ENCODE results near the gene HIPK1. TPM values are rescaled to one million over a fixed set of nuclear protein-coding genes. Genes with fewer than 3 reads are reported as not detected.
"Not testable (repeated sequence)": the region's sequence is repeated elsewhere in the genome, so short reads cannot be mapped to it uniquely, and the experiment has no call there.

Gene HIPK1
- total RNA-seq, 2 experiments from 2014 or later = 42.2 to 50.3 TPM

- H3K9me3 Mint-ChIP-seq (ENCODE audit: low read depth) = no peaks in the 10 kb centered on the region
- CTCF ChIA-PET = interaction anchor here (0.6 to 1.4 kb wide), 2 partner anchors 10 to 1212 kb away, joined by 3 read pairs; no protein-coding TSS in a partner anchor
- H3K27ac Mint-ChIP-seq = no peak overlapping the region
- ATAC-seq = no peak
- H3K36me3 Mint-ChIP-seq (ENCODE audit: low read depth) = no peaks in the 10 kb centered on the region
- H3K4me1 Mint-ChIP-seq = no peaks in the 10 kb centered on the region
- no peak overlapping the region for H3K4me3 Mint-ChIP-seq
- no peak for DNase-seq
- POLR2A ChIA-PET = no interaction called here
- intact Hi-C loops (cut with DNase I, micrococcal nuclease) = no loop called here
- H3K27me3 Mint-ChIP-seq = peaks cover 2% of the 10 kb centered on the region
Measured at GRCh38 chr1:114010433-114011184, 81.5 kb downstream of the HIPK1 start.

GRCh38 chr1:114011796-114012195 lies 82.7 kb downstream of the HIPK1 start:
- H3K9me3 Mint-ChIP-seq (ENCODE audit: low read depth) = no peaks in the 10 kb centered on the region
- H3K36me3 Mint-ChIP-seq (ENCODE audit: low read depth) = no peaks in the 10 kb centered on the region
- no peak overlapping the region for H3K27ac Mint-ChIP-seq
- POLR2A ChIA-PET = no interaction called here
- ATAC-seq (no peak), DNase-seq (no peak)
- CTCF ChIA-PET = interaction anchor here (0.6 kb wide), 1 partner anchor 43 kb away, joined by 3 read pairs; no protein-coding TSS in a partner anchor
- no peak overlapping the region for H3K4me3 Mint-ChIP-seq
- H3K4me1 Mint-ChIP-seq = no peaks in the 10 kb centered on the region
- peaks cover under 1% of the 10 kb centered on the region for H3K27me3 Mint-ChIP-seq
- intact Hi-C loops (cut with DNase I, micrococcal nuclease) = no loop called here

- H3K4me1 Mint-ChIP-seq = no peaks in the 10 kb centered on the region
- H3K9me3 Mint-ChIP-seq (ENCODE audit: low read depth) = no peaks in the 10 kb centered on the region
- H3K36me3 Mint-ChIP-seq (ENCODE audit: low read depth) = no peaks in the 10 kb centered on the region
- no peaks in the 10 kb centered on the region for H3K27me3 Mint-ChIP-seq
- POLR2A ChIA-PET = no interaction called here
- H3K27ac Mint-ChIP-seq = no peak overlapping the region
- ATAC-seq (no peak), DNase-seq (no peak)
- H3K4me3 Mint-ChIP-seq = no peak overlapping the region
- CTCF ChIA-PET = interaction anchor here (0.8 kb wide), 1 partner anchor 302 kb away, joined by 4 read pairs; no protein-coding TSS in a partner anchor
- intact Hi-C loops (cut with DNase I, micrococcal nuclease) = no loop called here
Measured at GRCh38 chr1:114015075-114015474, 86.0 kb downstream of the HIPK1 start.

GRCh38 chr1:114019724-114020123 lies 90.6 kb downstream of the HIPK1 start:
- H3K9me3 Mint-ChIP-seq (ENCODE audit: low read depth); intact Hi-C loops (cut with DNase I, micrococcal nuclease): not testable (repeated sequence)

GRCh38 chr1:114021665-114022099 lies 92.6 kb downstream of the HIPK1 start:
- Mint-ChIP-seq H3K27ac (no peak overlapping the region), H3K27me3 (no peaks in the 10 kb centered on the region), H3K9me3 (ENCODE audit: low read depth) (no peaks in the 10 kb centered on the region), H3K36me3 (ENCODE audit: low read depth) (no peaks in the 10 kb centered on the region), H3K4me1 (no peaks in the 10 kb centered on the region), H3K4me3 (no peak overlapping the region)
- ChIA-PET CTCF (no interaction called here), POLR2A (no interaction called here)
- intact Hi-C loops (cut with DNase I, micrococcal nuclease) = no loop called here
- ATAC-seq = no peak
- DNase-seq = no peak

More at GRCh38 chr1:114019724-114020123, 90.6 kb downstream of the HIPK1 start:
- H3K27ac Mint-ChIP-seq; DNase-seq; H3K27me3 Mint-ChIP-seq; H3K4me3 Mint-ChIP-seq; H3K36me3 Mint-ChIP-seq (ENCODE audit: low read depth); POLR2A ChIA-PET; H3K4me1 Mint-ChIP-seq; ATAC-seq: not testable (repeated sequence)
- CTCF ChIA-PET = interaction anchor here (1.0 kb wide), 1 partner anchor 14 kb away, joined by 3 read pairs; no protein-coding TSS in a partner anchor

- Mint-ChIP-seq H3K9me3 (ENCODE audit: low read depth) (no peaks in the 10 kb centered on the region), H3K36me3 (ENCODE audit: low read depth) (no peaks in the 10 kb centered on the region), H3K4me1 (no peaks in the 10 kb centered on the region), H3K4me3 (no peak overlapping the region), H3K27me3 (no peaks in the 10 kb centered on the region), H3K27ac (no peak overlapping the region)
- ChIA-PET POLR2A (no interaction called here), CTCF (no interaction called here)
- DNase-seq = no peak
- intact Hi-C loops (cut with DNase I, micrococcal nuclease) = no loop called here
- no peak for ATAC-seq
Measured at GRCh38 chr1:114022877-114023276, 93.8 kb downstream of the HIPK1 start.

GRCh38 chr1:114023377-114023776 lies 94.3 kb downstream of the HIPK1 start:
- Mint-ChIP-seq H3K27ac (no peak overlapping the region), H3K4me1 (no peaks in the 10 kb centered on the region), H3K36me3 (ENCODE audit: low read depth) (no peaks in the 10 kb centered on the region), H3K27me3 (no peaks in the 10 kb centered on the region), H3K4me3 (no peak overlapping the region), H3K9me3 (ENCODE audit: low read depth) (no peaks in the 10 kb centered on the region)
- CTCF ChIA-PET = no interaction called here
- POLR2A ChIA-PET = interaction anchor here (0.7 kb wide), 1 partner anchor 880 kb away, joined by 3 read pairs; no protein-coding TSS in a partner anchor
- ATAC-seq = no peak
- no peak for DNase-seq
- intact Hi-C loops (cut with DNase I, micrococcal nuclease) = no loop called here

- Mint-ChIP-seq H3K27me3 (no peaks in the 10 kb centered on the region), H3K4me3 (no peak overlapping the region), H3K4me1 (no peaks in the 10 kb centered on the region), H3K9me3 (ENCODE audit: low read depth) (no peaks in the 10 kb centered on the region), H3K36me3 (ENCODE audit: low read depth) (no peaks in the 10 kb centered on the region), H3K27ac (no peak overlapping the region)
- DNase-seq (no peak), ATAC-seq (no peak)
- intact Hi-C loops (cut with DNase I, micrococcal nuclease) = no loop called here
- ChIA-PET POLR2A (interaction anchor here (0.7 kb wide), 1 partner anchor 881 kb away, joined by 3 read pairs; no protein-coding TSS in a partner anchor), CTCF (no interaction called here)
Measured at GRCh38 chr1:114024049-114024448, 94.9 kb downstream of the HIPK1 start.

GRCh38 chr1:114025609-114026401 lies 96.7 kb downstream of the HIPK1 start:
- no peaks in the 10 kb centered on the region for H3K4me1 Mint-ChIP-seq
- ATAC-seq = no peak
- H3K27ac Mint-ChIP-seq = no peak overlapping the region
- no peaks in the 10 kb centered on the region for H3K27me3 Mint-ChIP-seq
- DNase-seq = no peak
- H3K4me3 Mint-ChIP-seq = no peak overlapping the region
- H3K36me3 Mint-ChIP-seq (ENCODE audit: low read depth) = no peaks in the 10 kb centered on the region
- ChIA-PET CTCF (interaction anchor here (0.6 kb wide), 2 partner anchors 55 to 1482 kb away, joined by 3 to 4 read pairs; no protein-coding TSS in a partner anchor), POLR2A (no interaction called here)
- H3K9me3 Mint-ChIP-seq (ENCODE audit: low read depth) = no peaks in the 10 kb centered on the region
- intact Hi-C loops (cut with DNase I, micrococcal nuclease) = no loop called here

- H3K9me3 Mint-ChIP-seq (ENCODE audit: low read depth) = no peaks in the 10 kb centered on the region
- POLR2A ChIA-PET = no interaction called here
- H3K27me3 Mint-ChIP-seq = no peaks in the 10 kb centered on the region
- no peak for DNase-seq
- H3K36me3 Mint-ChIP-seq (ENCODE audit: low read depth) = no peaks in the 10 kb centered on the region
- no peak for ATAC-seq
- H3K4me1 Mint-ChIP-seq = no peaks in the 10 kb centered on the region
- no peak overlapping the region for H3K27ac Mint-ChIP-seq
- CTCF ChIA-PET = no interaction called here
- H3K4me3 Mint-ChIP-seq = no peak overlapping the region
- intact Hi-C loops (cut with DNase I, micrococcal nuclease) = no loop called here
Measured at GRCh38 chr1:114026797-114027196, 97.7 kb downstream of the HIPK1 start.

Measured in activated CD4-positive, alpha-beta T cell treated with anti-CD3 and anti-CD28 coated beads for 36 hours (primary cell).